ENCODE measurements around the gene KLHDC3.

DNA sequence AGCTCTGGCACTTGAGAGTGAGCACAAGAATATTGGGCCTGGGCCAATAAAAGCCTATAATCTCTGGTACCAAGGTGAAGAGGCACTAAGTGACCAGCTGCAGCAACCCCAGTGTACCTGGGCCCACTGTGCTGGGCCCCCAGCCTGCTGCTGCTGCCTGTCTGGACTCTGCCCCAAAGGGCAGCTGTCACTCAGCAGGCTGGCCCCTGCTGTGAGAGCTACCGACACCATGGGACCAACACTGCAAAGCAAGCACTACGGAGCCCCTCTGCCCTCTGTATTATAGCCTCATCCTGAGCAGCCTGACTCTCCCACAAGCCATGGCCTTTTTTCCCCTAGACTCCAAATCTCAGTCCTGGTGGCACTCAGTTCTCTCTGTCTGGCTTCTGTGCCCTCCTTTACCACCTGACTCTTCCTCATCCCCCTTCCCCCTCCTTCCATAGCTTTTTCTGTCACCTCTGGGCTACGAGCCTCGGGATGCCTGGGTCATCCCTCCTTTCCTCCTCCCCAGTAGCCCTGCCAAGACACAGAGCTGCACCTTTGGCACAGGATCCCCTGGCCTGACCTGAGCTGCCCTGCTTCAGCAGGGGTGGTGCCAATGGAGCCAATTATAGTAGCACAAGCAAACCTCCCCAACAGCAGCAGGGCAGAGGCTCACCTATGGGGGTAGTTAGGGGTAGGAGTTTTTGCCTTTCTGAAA lies 21.6 kb downstream of the KLHDC3 start:
- TF ChIP-seq, protein P1, sequence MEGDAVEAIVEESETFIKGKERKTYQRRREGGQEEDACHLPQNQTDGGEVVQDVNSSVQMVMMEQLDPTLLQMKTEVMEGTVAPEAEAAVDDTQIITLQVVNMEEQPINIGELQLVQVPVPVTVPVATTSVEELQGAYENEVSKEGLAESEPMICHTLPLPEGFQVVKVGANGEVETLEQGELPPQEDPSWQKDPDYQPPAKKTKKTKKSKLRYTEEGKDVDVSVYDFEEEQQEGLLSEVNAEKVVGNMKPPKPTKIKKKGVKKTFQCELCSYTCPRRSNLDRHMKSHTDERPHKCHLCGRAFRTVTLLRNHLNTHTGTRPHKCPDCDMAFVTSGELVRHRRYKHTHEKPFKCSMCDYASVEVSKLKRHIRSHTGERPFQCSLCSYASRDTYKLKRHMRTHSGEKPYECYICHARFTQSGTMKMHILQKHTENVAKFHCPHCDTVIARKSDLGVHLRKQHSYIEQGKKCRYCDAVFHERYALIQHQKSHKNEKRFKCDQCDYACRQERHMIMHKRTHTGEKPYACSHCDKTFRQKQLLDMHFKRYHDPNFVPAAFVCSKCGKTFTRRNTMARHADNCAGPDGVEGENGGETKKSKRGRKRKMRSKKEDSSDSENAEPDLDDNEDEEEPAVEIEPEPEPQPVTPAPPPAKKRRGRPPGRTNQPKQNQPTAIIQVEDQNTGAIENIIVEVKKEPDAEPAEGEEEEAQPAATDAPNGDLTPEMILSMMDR (IDR thresholded peaks at IDR 0.05; ENCODE audit: borderline replicate concordance, extremely low read depth, low read length, poor library complexity, severe bottlenecking), result no peak
- TF ChIP-seq EZH2 (IDR thresholded peaks at IDR 0.05; ENCODE audit: borderline replicate concordance, low read depth, low read length, severe bottlenecking), result no peak

All from DND-41 (cell line).